A549 (cell line): ENCODE results near the gene DOCK1. TPM values are rescaled to one million over a fixed set of nuclear protein-coding genes. Genes with fewer than 3 reads are reported as not detected.

ENCODE experiments used
- ATAC-seq, 2 experiments: fragments of 200-7000 bp in 1 of 2; fragments of >200 bp in 1 of 2; cut with Nextera tagmentation in 1 of 2; cut with Tn5 transposase in 1 of 2; 3 replicates each; pipeline versions ENCODE4 v1.8.0 to v1.9.1; 2018 to 2020; ENCODE audit warnings: mild to moderate bottlenecking in 1 of 2, moderate library complexity in 1 of 2
- CTCF ChIA-PET: fragments of 300-600 bp; sonication (Branson Sonifier 250); formaldehyde crosslinking; extraction: SDS; loops from one replicate; lab custom pipeline; 2021; ENCODE audit warnings: antibody characterized with exemption, inconsistent platforms; lab: Yijun Ruan, JAX
- POLR2A ChIA-PET: fragments of 350-600 bp; formaldehyde crosslinking; extraction: SDS; loops from one replicate; lab custom pipeline; 2021; ENCODE audit warnings: antibody characterized with exemption, inconsistent platforms; lab: Yijun Ruan, JAX
- DNase-seq, 2 experiments: peaks; one replicate each; pipeline versions ENCODE4 v3.0.0 to v3.0.0-alpha.2; 2011 to 2016; ENCODE audit warnings: low read depth in 1 of 2, low spot score in 1 of 2
- FAIRE-seq: peaks from 2 replicates; lab custom pipeline; 2011; peaks lifted over from hg19 to GRCh38; lab: Jason Lieb, UNC
- H3K27ac ChIP-seq, 2 experiments: fragments of >200 bp; sonication (Bioruptor Twin); formaldehyde crosslinking; 3 replicates each; pipeline ENCODE4 v1.5.1; 2016 to 2017
- H3K4me1 ChIP-seq: fragments of >200 bp; sonication (Bioruptor Twin); formaldehyde crosslinking; 3 replicates; pipeline ENCODE4 v1.6.1; 2016
- H3K4me2 ChIP-seq: fragments of >200 bp; sonication (Bioruptor Twin); formaldehyde crosslinking; 3 replicates; pipeline ENCODE4 v1.6.1; 2016
- H3K4me3 ChIP-seq: fragments of >200 bp; sonication (Bioruptor Twin); formaldehyde crosslinking; 3 replicates; pipeline ENCODE4 v1.5.1; 2016
- H3K9me3 ChIP-seq: fragments of >200 bp; sonication (Bioruptor Twin); formaldehyde crosslinking; 3 replicates; pipeline ENCODE4 v1.6.1; 2016
- CBX2 ChIP-seq: fragments of 200-600 bp; sonication (generic); IDR thresholded peaks from 2 replicates; pipeline ENCODE4 v1.6.1; 2016; ENCODE audit warnings: low read depth, mild to moderate bottlenecking, borderline replicate concordance
- CHD4 ChIP-seq: fragments of 200-600 bp; sonication (generic); IDR thresholded peaks from 2 replicates; pipeline ENCODE4 v1.6.1; 2016; ENCODE audit warnings: antibody characterized with exemption, mild to moderate bottlenecking, borderline replicate concordance
- CTCF ChIP-seq: fragments of >200 bp; sonication (Bioruptor Twin); formaldehyde crosslinking; IDR thresholded peaks from 3 replicates; pipeline ENCODE4 v1.5.1; 2016
- FOSL2 ChIP-seq, 2 experiments: fragments of 450-650 bp in 1 of 2; fragments of >200 bp in 1 of 2; sonication (Bioruptor Twin) in 1 of 2; formaldehyde crosslinking; IDR thresholded peaks; 2 replicates each; pipeline versions ENCODE4 v1.5.0 to v1.6.1; 2016 to 2020; ENCODE audit warnings: mild to moderate bottlenecking in 1 of 2, moderate library complexity in 1 of 2
- HES2 ChIP-seq: fragments of >200 bp; sonication (Bioruptor Twin); formaldehyde crosslinking; IDR thresholded peaks from 2 replicates; pipeline ENCODE4 v1.6.1; 2016
- HMGXB4 ChIP-seq: fragments of 250-450 bp; sonication (Bioruptor Pico); IDR thresholded peaks from 2 replicates; pipeline ENCODE4 v1.5.0; 2021; ENCODE audit warnings: mild to moderate bottlenecking, moderate library complexity, borderline replicate concordance
- HOXB13 ChIP-seq: fragments of 250-450 bp; sonication (Bioruptor Pico); IDR thresholded peaks from 2 replicates; pipeline ENCODE4 v1.5.0; 2020; ENCODE audit warnings: low read depth, mild to moderate bottlenecking, moderate library complexity
- NFE2L2 ChIP-seq: fragments of 150-350 bp; conservative IDR thresholded peaks from 2 replicates; pipeline ENCODE4 v1.6.1; 2014; ENCODE audit warnings: low read length
- PBX3 ChIP-seq: IDR thresholded peaks from 2 replicates; pipeline ENCODE4 v1.6.1; 2012
- POLR2A ChIP-seq: IDR thresholded peaks from 2 replicates; pipeline ENCODE4 v1.6.1; 2012; ENCODE audit warnings: mild to moderate bottlenecking, low read length
- SREBF2 ChIP-seq: fragments of 450-650 bp; IDR thresholded peaks from 2 replicates; pipeline ENCODE4 v1.6.1; 2014; ENCODE audit warnings: mild to moderate bottlenecking, moderate library complexity
- WGBS: methylation state at CpG from one replicate; pipeline ENCODE4 v1.1.6; 2017; ENCODE audit errors: missing lambda C conversion rate; 5-methylcytosine and 5-hydroxymethylcytosine counted together
- polyA plus RNA-seq, 4 experiments: library from polyadenylated mRNA; depleted of rRNA in 3 of 4; stranded (reverse); fragments of >200 nt; fragmentation: RNase III in 1 of 4; extraction: RNeasy Plus Mini Kit Qiagen cat#74134 plus additional on column Dnase treatment in 1 of 4; gene quantifications; 2 replicates in 3 of 4; 3 replicates in 1 of 4; pipeline ENCODE4 v1.2.3, GENCODE V29; 2011 to 2017

The DOCK1 gene
- polyA plus RNA-seq, 2 of the 4 experiments (the other 2 are of a cell fraction) = 22.6 to 28.2 TPM

GRCh38 chr10:126959906-126960685, 54.9 kb downstream of the DOCK1 start:
- CTCF ChIA-PET = no interaction called here
- ATAC-seq = no peak

GRCh38 chr10:126963354-126963753, 58.1 kb downstream of the DOCK1 start:
- Histone ChIP-seq H3K4me2 (no peak overlapping the region), H3K4me3 (no peak overlapping the region), H3K4me1 (peaks cover 5% of the 10 kb centered on the region; the same call in 1 of the 3 replicates), H3K27ac (no peak overlapping the region), H3K9me3 (no peaks in the 10 kb centered on the region)
- no peak for TF ChIP-seq NFE2L2
- CTCF ChIA-PET = interaction anchor here (0.6 kb wide), 1 partner anchor 13 kb away, joined by 3 read pairs; no protein-coding TSS in a partner anchor
- no peak for FAIRE-seq
- POLR2A ChIA-PET = no interaction called here
- WGBS = 97% methylated on average over 4 of the region's 4 CpGs
- ATAC-seq = no peak
- DNase-seq = no peak

More at GRCh38 chr10:126959906-126960685, 54.9 kb downstream of the DOCK1 start:
- peaks cover 5% of the 10 kb centered on the region; the same call in 1 of the 3 replicates for H3K4me1 ChIP-seq
- H3K27ac ChIP-seq = no peak overlapping the region
- DNase-seq = no peak
- H3K4me3 ChIP-seq = no peak overlapping the region
- 90% methylated on average over 16 of the region's 16 CpGs for WGBS
- H3K4me2 ChIP-seq = no peak overlapping the region
- POLR2A ChIA-PET = no interaction called here
- TF ChIP-seq HMGXB4 (CRISPR knock-in tag) (no peak), HOXB13 (CRISPR knock-in tag) (no peak)
- no peaks in the 10 kb centered on the region for H3K9me3 ChIP-seq
- no peak for FAIRE-seq

GRCh38 chr10:126964190-126964589, 59.0 kb downstream of the DOCK1 start:
- no peak overlapping the region for H3K27ac ChIP-seq
- no peak; a peak in 1 of 6 replicates for ATAC-seq

More at GRCh38 chr10:126964190-126964589, 59.0 kb downstream of the DOCK1 start:
- 93% methylated on average over 7 of the region's 7 CpGs for WGBS
- Histone ChIP-seq H3K4me1 (peaks cover 5% of the 10 kb centered on the region; the same call in 1 of the 3 replicates), H3K4me3 (no peak overlapping the region), H3K9me3 (no peaks in the 10 kb centered on the region), H3K4me2 (no peak overlapping the region)
- FAIRE-seq (no peak), DNase-seq (no peak)
- CTCF ChIA-PET = no interaction called here
- POLR2A ChIA-PET = no interaction called here
- TF ChIP-seq POLR2A = no peak
- TF ChIP-seq CTCF = no peak
- no peak for TF ChIP-seq HES2
- no peak for TF ChIP-seq PBX3
- no peak for TF ChIP-seq FOSL2 (IDR thresholded peaks at IDR 0.05)
- TF ChIP-seq FOSL2 (CRISPR knock-in tag; IDR thresholded peaks at IDR 0.05) = no peak
- TF ChIP-seq SREBF2 = no peak
- no peak for TF ChIP-seq CHD4
- TF ChIP-seq CBX2 = no peak
